Upper lobe of left lung (tissue), 6 donors: ENCODE data around the gene RPS2. TPM values are rescaled to one million over a fixed set of nuclear protein-coding genes. Genes with fewer than 3 reads are reported as not detected.
"Not testable (repeated sequence)": the region's sequence is repeated elsewhere in the genome, so short reads cannot be mapped to it uniquely, and the experiment has no call there.

Experiments used
- ATAC-seq, 2 donors: fragments of 200-7000 bp; cut with Tn5 transposase; one replicate each; pipeline ENCODE4 v1.9.1; 2022; ENCODE audit warnings: mild to moderate bottlenecking in 2 of 2, moderate library complexity in 2 of 2; ENCODE audit not compliant: low FRiP score in 2 of 2
- DNase-seq, 2 donors: peaks; one replicate each; pipeline ENCODE4 v3.0.0-alpha.2; 2019 to 2020
- H3K27ac ChIP-seq, 4 donors: fragments of 200-600 bp; sonication (generic); one replicate each; pipeline ENCODE4 v1.5.1; 2016 to 2019
- H3K27me3 ChIP-seq, 4 donors: fragments of 200-600 bp; sonication (generic); one replicate each; pipeline ENCODE4 v1.5.1; 2017 to 2019
- H3K36me3 ChIP-seq, 4 donors: fragments of 200-600 bp; sonication (generic); one replicate each; pipeline ENCODE4 v1.5.1; 2016 to 2019
- H3K4me1 ChIP-seq, 4 donors: fragments of 200-600 bp; sonication (generic); one replicate each; pipeline ENCODE4 v1.5.1; 2018 to 2019
- H3K4me3 ChIP-seq, 4 donors: fragments of 200-600 bp; sonication (generic); one replicate each; pipeline ENCODE4 v1.5.1; 2017 to 2019; ENCODE audit warnings: mild to moderate bottlenecking in 2 of 4, moderate library complexity in 1 of 4
- H3K9me3 ChIP-seq, 4 donors: fragments of 200-600 bp; sonication (generic); one replicate each; pipeline ENCODE4 v1.5.1; 2018 to 2019
- EP300 ChIP-seq, 4 donors: sonication (generic); formaldehyde crosslinking; IDR thresholded peaks; one replicate each; pipeline ENCODE4 v1.5.1; 2017; ENCODE audit warnings: antibody characterized with exemption in 4 of 4, control low read depth in 2 of 4
- POLR2A ChIP-seq, 4 donors: fragments of 450-650 bp; IDR thresholded peaks; one replicate each; pipeline ENCODE4 v1.5.1; 2016 to 2017; ENCODE audit warnings: antibody characterized with exemption in 4 of 4, mild to moderate bottlenecking in 2 of 4
- POLR2AphosphoS5 ChIP-seq, 2 donors: sonication (generic); formaldehyde crosslinking; IDR thresholded peaks; one replicate each; pipeline ENCODE4 v1.5.1; 2017; ENCODE audit warnings: antibody characterized with exemption in 2 of 2
- WGBS, 2 donors: methylation state at CpG; one replicate each; pipeline ENCODE4 v1.1.5; 2017 to 2018; 5-methylcytosine and 5-hydroxymethylcytosine counted together
- total RNA-seq, 6 donors: library from RNA; depleted of rRNA in 4 of 6; stranded (reverse); fragments of >200 nt in 4 of 6; gene quantifications; one replicate each; pipeline versions ENCODE4 v1.1.0 to v1.2.1, GENCODE V29; 2016 to 2021
- TF ChIP-seq, protein P1 (sequence below), 6 experiments: fragments of 450-650 bp in 4 of 6; fragments of 200-600 bp in 2 of 6; sonication (generic) in 2 of 6; IDR thresholded peaks; one replicate each; pipeline ENCODE4 v1.5.1; 2016 to 2019; ENCODE audit warnings: antibody characterized with exemption in 6 of 6
- donor health status: DM: no; HTN: no; CAD: no; lungs with moderate emphysema.
- donor health status: DM: no; HTN: yes; CAD: no; lungs with severe emphysema.

RPS2 gene
- total RNA-seq, 6 donors from 2014 or later = 1,128 to 1,943 (median 1,579) TPM

DNA sequence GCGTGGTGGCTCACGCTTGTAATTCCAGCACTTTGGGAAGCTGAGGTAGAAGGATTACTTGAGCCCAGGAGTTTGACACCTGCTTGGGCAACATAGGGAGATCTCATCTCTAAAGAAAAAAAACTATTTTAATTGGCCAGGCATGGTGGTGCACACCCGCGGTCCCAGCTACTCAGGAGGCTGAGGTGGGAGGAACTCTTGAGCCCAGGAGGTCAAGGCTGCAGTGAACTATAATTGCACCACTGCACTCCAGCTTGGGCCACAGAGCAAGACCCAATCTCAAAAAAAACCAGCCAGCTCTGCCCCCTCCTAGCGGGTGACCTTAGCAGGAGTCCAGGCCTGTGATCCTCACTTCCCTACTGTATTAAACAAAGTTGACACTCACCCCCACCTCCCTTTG is 40.5 kb downstream of the RPS2 start:
- TF ChIP-seq, protein P1, sequence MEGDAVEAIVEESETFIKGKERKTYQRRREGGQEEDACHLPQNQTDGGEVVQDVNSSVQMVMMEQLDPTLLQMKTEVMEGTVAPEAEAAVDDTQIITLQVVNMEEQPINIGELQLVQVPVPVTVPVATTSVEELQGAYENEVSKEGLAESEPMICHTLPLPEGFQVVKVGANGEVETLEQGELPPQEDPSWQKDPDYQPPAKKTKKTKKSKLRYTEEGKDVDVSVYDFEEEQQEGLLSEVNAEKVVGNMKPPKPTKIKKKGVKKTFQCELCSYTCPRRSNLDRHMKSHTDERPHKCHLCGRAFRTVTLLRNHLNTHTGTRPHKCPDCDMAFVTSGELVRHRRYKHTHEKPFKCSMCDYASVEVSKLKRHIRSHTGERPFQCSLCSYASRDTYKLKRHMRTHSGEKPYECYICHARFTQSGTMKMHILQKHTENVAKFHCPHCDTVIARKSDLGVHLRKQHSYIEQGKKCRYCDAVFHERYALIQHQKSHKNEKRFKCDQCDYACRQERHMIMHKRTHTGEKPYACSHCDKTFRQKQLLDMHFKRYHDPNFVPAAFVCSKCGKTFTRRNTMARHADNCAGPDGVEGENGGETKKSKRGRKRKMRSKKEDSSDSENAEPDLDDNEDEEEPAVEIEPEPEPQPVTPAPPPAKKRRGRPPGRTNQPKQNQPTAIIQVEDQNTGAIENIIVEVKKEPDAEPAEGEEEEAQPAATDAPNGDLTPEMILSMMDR (IDR thresholded peaks at IDR 0.05) = no peak
- TF ChIP-seq POLR2AphosphoS5 (IDR thresholded peaks at IDR 0.05) (no peak), POLR2A (IDR thresholded peaks at IDR 0.05) (no peak), EP300 (IDR thresholded peaks at IDR 0.05) (no peak)
- no peak overlapping the region for H3K27ac ChIP-seq
- ATAC-seq = no peak
- H3K9me3 ChIP-seq = no peaks in the 10 kb centered on the region
- peaks cover 5 to 19% (median 12%) of the 10 kb centered on the region in 4 donors for H3K4me1 ChIP-seq
- peaks cover 0 to 22% (median 16%) of the 10 kb centered on the region in 4 donors for H3K27me3 ChIP-seq
- H3K4me3 ChIP-seq = no peak overlapping the region
- no peak for DNase-seq
- H3K36me3 ChIP-seq = no peaks in the 10 kb centered on the region
- WGBS, 2 donors = 62 to 75% methylated on average over 3 to 5 of the region's 5 CpGs

DNA sequence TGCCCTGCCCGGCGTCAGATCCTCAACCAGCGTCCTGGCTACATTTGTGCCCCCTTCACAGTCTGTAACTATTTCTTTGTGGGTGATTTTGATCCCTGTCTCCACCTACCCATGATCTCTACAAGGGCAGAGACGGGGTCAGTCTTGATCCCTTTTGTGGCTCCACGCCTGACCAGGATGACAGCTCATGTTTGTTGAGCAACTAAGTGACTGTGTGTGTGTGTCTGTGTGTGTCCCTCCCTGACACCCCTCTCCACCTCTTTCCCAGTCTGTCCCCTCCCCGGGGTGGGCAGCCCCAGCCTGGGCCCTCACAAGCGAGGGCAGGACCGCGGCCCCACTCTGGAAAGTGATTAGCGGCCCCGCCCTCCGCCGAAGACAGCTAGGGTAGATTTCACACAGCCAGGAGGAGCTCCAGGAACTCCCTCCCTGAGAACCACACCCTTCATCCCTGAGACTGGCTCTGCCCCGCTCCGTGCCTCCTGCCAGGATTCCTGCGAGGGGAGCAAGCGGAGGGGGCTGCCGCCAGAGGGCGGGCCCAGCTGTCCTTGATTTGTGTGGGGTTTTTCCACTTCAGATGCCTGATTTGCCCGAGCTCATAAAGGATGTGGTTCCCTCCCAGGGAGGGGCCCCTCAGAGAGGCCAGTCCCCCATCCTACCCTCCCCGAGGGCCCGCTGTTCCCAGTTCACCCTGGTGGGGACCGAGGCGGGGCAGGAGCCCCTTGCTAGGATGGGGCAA is 41.2 kb downstream of the RPS2 start:
- Histone ChIP-seq H3K9me3 (no peaks in the 10 kb centered on the region), H3K4me1 (peaks cover 5 to 19% (median 12%) of the 10 kb centered on the region in 4 donors), H3K27ac (no peak overlapping the region), H3K36me3 (no peaks in the 10 kb centered on the region), H3K27me3 (peaks cover 0 to 29% (median 23%) of the 10 kb centered on the region in 4 donors), H3K4me3 (no peak overlapping the region)
- 17 to 42% methylated on average over 6 to 23 of the region's 24 CpGs for WGBS, 2 donors
- TF ChIP-seq POLR2AphosphoS5 (IDR thresholded peaks at IDR 0.05) (no peak), EP300 (IDR thresholded peaks at IDR 0.05) (no peak), POLR2A (IDR thresholded peaks at IDR 0.05) (no peak)
- TF ChIP-seq, protein P1 (IDR thresholded peaks at IDR 0.05) = peak in 4 of 6 experiments; percentile 18 to 38 (median 22)
- ATAC-seq (peak; percentile 35 to 45), DNase-seq (peak; percentile 45 to 75)

DNA sequence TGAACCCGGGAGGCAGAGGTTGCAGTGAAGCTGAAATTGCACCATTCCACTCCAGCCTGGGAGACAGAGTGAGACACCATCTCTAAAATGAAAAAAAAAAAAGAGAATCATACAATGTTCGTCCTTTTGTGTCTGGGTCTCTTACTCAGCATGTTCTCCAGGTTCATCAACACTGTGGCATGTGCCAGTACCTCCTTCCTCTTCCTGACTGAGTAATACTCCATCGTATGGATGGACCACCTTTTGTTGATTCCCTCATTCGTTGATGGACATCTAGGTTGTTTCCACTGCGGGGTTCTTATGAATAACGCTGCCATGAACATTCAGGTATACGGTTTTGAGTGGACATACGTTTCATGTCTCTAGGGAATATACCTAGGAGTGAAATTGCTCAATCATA is 42.3 kb downstream of the RPS2 start:
- TF ChIP-seq EP300 (IDR thresholded peaks at IDR 0.05) (no peak), POLR2AphosphoS5 (IDR thresholded peaks at IDR 0.05) (no peak), POLR2A (IDR thresholded peaks at IDR 0.05) (no peak)
- TF ChIP-seq, protein P1 (IDR thresholded peaks at IDR 0.05) = no peak
- ATAC-seq (no peak), DNase-seq (no peak)
- Histone ChIP-seq H3K36me3 (no peaks in the 10 kb centered on the region), H3K27me3 (peaks cover 0 to 40% (median 27%) of the 10 kb centered on the region in 4 donors), H3K4me3 (no peak overlapping the region), H3K9me3 (no peaks in the 10 kb centered on the region), H3K27ac (no peak overlapping the region), H3K4me1 (peaks cover 8 to 28% (median 17%) of the 10 kb centered on the region in 4 donors)
- 72 to 83% methylated on average over 8 of the region's 8 CpGs for WGBS, 2 donors

DNA sequence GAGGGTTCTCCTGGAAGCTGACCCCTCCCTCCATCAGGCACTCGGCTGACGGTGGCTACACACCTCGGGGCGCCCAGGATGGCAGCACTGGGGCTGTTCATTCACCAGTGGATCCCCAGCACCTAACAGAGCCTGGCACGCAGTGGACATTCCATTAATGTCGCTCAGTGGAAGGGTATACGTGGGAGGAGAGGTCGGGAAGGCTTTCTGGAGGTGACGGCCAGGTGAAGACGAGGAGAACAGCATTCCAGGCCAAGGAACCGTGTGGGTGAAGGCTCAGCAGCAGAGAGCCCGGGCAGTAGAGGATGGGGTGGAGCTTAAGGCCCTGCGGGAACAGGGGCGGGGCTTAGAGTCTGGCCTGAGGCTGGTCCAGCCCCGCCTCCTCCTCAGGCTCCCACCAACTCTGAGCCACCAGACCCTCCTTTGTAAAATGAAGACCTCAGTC is 43.9 kb downstream of the RPS2 start:
- Histone ChIP-seq H3K4me3 (no peak overlapping the region), H3K4me1 (peaks cover 8 to 28% (median 17%) of the 10 kb centered on the region in 4 donors), H3K27ac (no peak overlapping the region), H3K36me3 (no peaks in the 10 kb centered on the region), H3K9me3 (no peaks in the 10 kb centered on the region), H3K27me3 (peaks cover 0 to 44% (median 29%) of the 10 kb centered on the region in 4 donors)
- TF ChIP-seq, protein P1 (IDR thresholded peaks at IDR 0.05) = no peak
- no peak for TF ChIP-seq POLR2A (IDR thresholded peaks at IDR 0.05)
- no peak for TF ChIP-seq POLR2AphosphoS5 (IDR thresholded peaks at IDR 0.05)
- no peak for TF ChIP-seq EP300 (IDR thresholded peaks at IDR 0.05)
- DNase-seq (peak in 1 of 2 donors; percentile 75), ATAC-seq (peak in 1 of 2 donors; percentile 52)
- 7 to 11% methylated on average over 14 to 15 of the region's 15 CpGs for WGBS, 2 donors

DNA sequence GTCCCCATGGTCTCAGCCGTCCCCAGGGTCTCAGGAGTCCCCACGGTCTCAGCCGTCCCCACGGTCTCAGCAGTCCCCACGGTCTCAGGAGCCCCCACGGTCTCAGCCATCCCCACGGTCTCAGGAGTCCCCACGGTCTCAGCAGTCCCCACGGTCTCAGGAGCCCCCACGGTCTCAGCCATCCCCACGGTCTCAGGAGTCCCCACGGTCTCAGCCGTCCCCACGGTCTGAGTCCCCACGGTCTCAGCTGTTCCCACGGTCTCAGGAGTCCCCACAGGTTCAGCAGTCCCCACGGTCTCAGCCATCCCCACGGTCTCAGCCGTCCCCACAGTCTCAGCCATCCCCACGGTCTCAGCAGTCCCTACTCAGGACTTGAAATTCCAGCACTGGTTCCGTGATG is 44.5 kb downstream of the RPS2 start:
- 58 to 67% methylated on average over 15 to 19 of the region's 21 CpGs for WGBS, 2 donors
- not testable (repeated sequence) for H3K27ac ChIP-seq, DNase-seq, H3K9me3 ChIP-seq, ATAC-seq, H3K4me3 ChIP-seq, H3K36me3 ChIP-seq
- H3K4me1 ChIP-seq = peaks cover 8 to 28% (median 17%) of the 10 kb centered on the region in 4 donors
- peaks cover 0 to 44% (median 29%) of the 10 kb centered on the region in 4 donors for H3K27me3 ChIP-seq
